Kidney (tissue), 14 donors: ENCODE data around the gene DMC1. TPM values are rescaled to one million over a fixed set of nuclear protein-coding genes. Genes with fewer than 3 reads are reported as not detected.

Experiments
- DNase-seq, 5 donors: peaks; one replicate each; pipeline ENCODE4 v3.0.0-alpha.2; 2013 to 2020
- FAIRE-seq: peaks from 2 replicates; lab custom pipeline; 2012; peaks lifted over from hg19 to GRCh38; lab: Jason Lieb, UNC
- H3K27ac ChIP-seq, 2 donors: one replicate each; pipeline ENCODE4 v1.7.0; 2013; ENCODE audit warnings: low read depth in 2 of 2, low read length in 2 of 2, inconsistent platforms in 1 of 2
- H3K27me3 ChIP-seq: one replicate; pipeline ENCODE4 v1.7.1; 2013; ENCODE audit warnings: low read length, inconsistent platforms; ENCODE audit not compliant: control insufficient read depth, insufficient read depth
- H3K36me3 ChIP-seq, 3 donors: one replicate each; pipeline versions ENCODE4 v1.7.0 to v1.7.1; 2013; ENCODE audit warnings: low read length in 3 of 3, control low read depth in 1 of 3, inconsistent platforms in 1 of 3; ENCODE audit not compliant: insufficient read depth in 3 of 3, control insufficient read depth in 2 of 3
- H3K4me1 ChIP-seq, 3 donors: one replicate each; pipeline versions ENCODE4 v1.7.0 to v1.7.1; 2013; ENCODE audit warnings: low read length in 3 of 3, inconsistent platforms in 1 of 3, low read depth in 1 of 3; ENCODE audit not compliant: control insufficient read depth in 2 of 3, insufficient read depth in 2 of 3
- H3K4me3 ChIP-seq, 3 donors: one replicate each; pipeline versions ENCODE4 v1.7.0 to v1.8.1; 2013; ENCODE audit warnings: low read length in 3 of 3, control low read depth in 1 of 3, inconsistent platforms in 1 of 3
- H3K9ac ChIP-seq, 3 donors: one replicate each; pipeline versions ENCODE4 v1.7.0 to v1.7.1; 2013; ENCODE audit warnings: low read length in 3 of 3, control low read depth in 1 of 3, inconsistent platforms in 1 of 3
- H3K9me3 ChIP-seq, 3 donors: one replicate each; pipeline versions ENCODE4 v1.7.0 to v1.7.1; 2013; ENCODE audit warnings: low read length in 3 of 3, control low read depth in 1 of 3, inconsistent platforms in 1 of 3; ENCODE audit not compliant: control insufficient read depth in 2 of 3, insufficient read depth in 1 of 3
- intact Hi-C: fragments of 100-400 bp; cut with DNase I; formaldehyde crosslinking; loops from one replicate; pipeline ENCODE4 v1.11.1; 2022
- polyA plus RNA-seq: library from polyadenylated mRNA; stranded (reverse); fragments of 350-450 nt; fragmentation: Illumina TruSeq; extraction: RNeasy Lipid Tissue Mini Kit (QIAGEN cat#74804); gene quantifications from one replicate; pipeline ENCODE4 v1.2.3, GENCODE V29; 2014; ENCODE audit warnings: low read depth, low replicate concordance; ENCODE audit not compliant: insufficient read depth
- total RNA-seq: library from RNA; stranded (reverse); fragmentation: NEBNext Ultra II Directional; extraction: Animal tissue kit (Norgen Biotek cat#: 25700); gene quantifications from one replicate; pipeline ENCODE4 v1.2.1, GENCODE V29; 2021
- TF ChIP-seq, protein P1 (sequence below): IDR thresholded peaks from 3 replicates; pipeline ENCODE4 v1.5.1; 2012; ENCODE audit warnings: mild to moderate bottlenecking, moderate library complexity, borderline replicate concordance; ENCODE audit not compliant: insufficient read depth; ENCODE audit errors: extremely low read depth
- donor health status: control.
- donor health status: control.
- donor health status: control.
- donor health status: control.
- donor health status: control.
- donor health status: DM: yes; HTN: yes; CAD: no.
- donor health status: Normal renal cell carcinoma (clear cell type).

Gene DMC1
- total and polyA plus RNA-seq, 2 donors from 2014 or later: 0.66 TPM; not detected in 1

DNA sequence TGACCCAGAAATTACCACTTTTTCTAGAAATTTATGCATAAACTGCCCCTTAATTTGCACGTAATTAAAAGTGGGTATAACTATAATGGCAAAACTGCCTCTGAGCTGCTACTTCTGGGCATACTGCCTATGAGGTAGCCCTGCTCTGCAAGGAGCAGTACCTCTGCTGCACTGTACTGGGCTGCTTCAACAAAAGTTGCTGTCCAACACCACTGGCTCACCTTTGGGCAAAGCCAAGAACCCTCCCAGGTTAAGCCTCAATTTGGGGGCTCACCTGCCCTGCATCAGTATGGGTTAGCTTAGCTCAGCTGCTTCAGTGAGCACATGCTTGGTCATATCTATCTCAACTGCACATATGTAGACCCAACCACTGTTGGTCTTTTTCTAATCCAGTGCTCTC is 4.5 kb downstream of the DMC1 start:
- Histone ChIP-seq H3K36me3 (no peaks in the 10 kb centered on the region), H3K9me3 (no peaks in the 10 kb centered on the region), H3K9ac (no peak overlapping the region), H3K27ac (no peak overlapping the region), H3K4me3 (no peak overlapping the region), H3K27me3 (no peaks in the 10 kb centered on the region), H3K4me1 (peaks cover 0 to 2% (median 0%) of the 10 kb centered on the region in 3 donors)
- FAIRE-seq (no peak), DNase-seq (no peak)
- TF ChIP-seq, protein P1, sequence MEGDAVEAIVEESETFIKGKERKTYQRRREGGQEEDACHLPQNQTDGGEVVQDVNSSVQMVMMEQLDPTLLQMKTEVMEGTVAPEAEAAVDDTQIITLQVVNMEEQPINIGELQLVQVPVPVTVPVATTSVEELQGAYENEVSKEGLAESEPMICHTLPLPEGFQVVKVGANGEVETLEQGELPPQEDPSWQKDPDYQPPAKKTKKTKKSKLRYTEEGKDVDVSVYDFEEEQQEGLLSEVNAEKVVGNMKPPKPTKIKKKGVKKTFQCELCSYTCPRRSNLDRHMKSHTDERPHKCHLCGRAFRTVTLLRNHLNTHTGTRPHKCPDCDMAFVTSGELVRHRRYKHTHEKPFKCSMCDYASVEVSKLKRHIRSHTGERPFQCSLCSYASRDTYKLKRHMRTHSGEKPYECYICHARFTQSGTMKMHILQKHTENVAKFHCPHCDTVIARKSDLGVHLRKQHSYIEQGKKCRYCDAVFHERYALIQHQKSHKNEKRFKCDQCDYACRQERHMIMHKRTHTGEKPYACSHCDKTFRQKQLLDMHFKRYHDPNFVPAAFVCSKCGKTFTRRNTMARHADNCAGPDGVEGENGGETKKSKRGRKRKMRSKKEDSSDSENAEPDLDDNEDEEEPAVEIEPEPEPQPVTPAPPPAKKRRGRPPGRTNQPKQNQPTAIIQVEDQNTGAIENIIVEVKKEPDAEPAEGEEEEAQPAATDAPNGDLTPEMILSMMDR: no peak
- intact Hi-C loops: no loop called here

DNA sequence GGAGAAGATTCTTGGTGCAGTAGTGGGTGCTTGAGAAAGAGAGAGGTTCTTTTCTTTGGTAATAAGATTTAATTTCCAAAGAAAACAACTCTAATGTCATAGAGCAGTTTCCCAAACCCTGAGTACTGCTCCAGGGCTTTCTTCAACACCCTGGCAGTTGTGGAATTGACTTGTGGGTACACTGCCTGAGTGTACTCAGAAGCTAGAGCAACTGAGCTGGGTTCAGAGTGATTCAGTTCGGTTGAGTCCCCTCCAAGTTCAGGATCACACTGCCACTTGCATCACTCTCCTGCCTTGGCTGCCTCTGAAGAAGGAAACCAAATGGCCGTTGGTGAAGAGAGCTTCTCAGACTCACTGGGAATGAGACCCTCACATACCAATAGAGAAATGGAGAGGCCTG is 5.3 kb downstream of the DMC1 start:
- H3K36me3 ChIP-seq: no peaks in the 10 kb centered on the region
- no peak for DNase-seq
- TF ChIP-seq, protein P1: no peak
- H3K27me3 ChIP-seq: no peaks in the 10 kb centered on the region
- intact Hi-C loops: no loop called here
- H3K4me3 ChIP-seq: no peak overlapping the region
- peaks cover 0 to under 1% (median 0%) of the 10 kb centered on the region in 3 donors for H3K4me1 ChIP-seq
- FAIRE-seq: no peak
- no peak overlapping the region for H3K27ac ChIP-seq
- H3K9me3 ChIP-seq: no peaks in the 10 kb centered on the region
- H3K9ac ChIP-seq: no peak overlapping the region

DNA sequence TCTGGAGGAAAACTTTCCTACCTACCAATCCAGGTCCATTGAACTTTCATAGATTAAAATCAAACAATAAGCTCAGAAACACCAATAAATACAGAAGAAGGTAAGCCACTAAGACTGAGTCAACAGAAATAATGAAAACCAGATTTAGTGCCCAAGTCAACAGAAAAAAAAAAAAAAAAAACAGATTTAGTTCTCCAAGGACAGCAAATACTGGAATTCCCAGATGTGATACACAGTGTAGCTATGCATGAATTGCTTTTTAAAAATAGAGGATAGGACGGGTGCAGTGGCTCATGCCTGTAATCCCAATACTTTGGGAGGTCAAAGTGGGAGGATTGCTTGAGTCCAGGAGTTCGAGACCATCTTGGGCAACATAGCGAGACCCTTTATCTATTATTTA is 15.7 kb downstream of the DMC1 start:
- no peaks in the 10 kb centered on the region for H3K9me3 ChIP-seq
- TF ChIP-seq, protein P1: no peak
- no peak overlapping the region for H3K27ac ChIP-seq
- H3K36me3 ChIP-seq: no peaks in the 10 kb centered on the region
- intact Hi-C loops: no loop called here
- no peaks in the 10 kb centered on the region for H3K4me1 ChIP-seq
- no peak overlapping the region for H3K9ac ChIP-seq
- DNase-seq (no peak), FAIRE-seq (no peak)
- no peaks in the 10 kb centered on the region for H3K27me3 ChIP-seq
- H3K4me3 ChIP-seq: no peak overlapping the region
